ENCODE results near the gene NARF. TPM values are rescaled to one million over a fixed set of nuclear protein-coding genes. Genes with fewer than 3 reads are reported as not detected.

Gene NARF
- total RNA-seq, 1 experiment from 2014 or later, result 96.7 TPM

DNA sequence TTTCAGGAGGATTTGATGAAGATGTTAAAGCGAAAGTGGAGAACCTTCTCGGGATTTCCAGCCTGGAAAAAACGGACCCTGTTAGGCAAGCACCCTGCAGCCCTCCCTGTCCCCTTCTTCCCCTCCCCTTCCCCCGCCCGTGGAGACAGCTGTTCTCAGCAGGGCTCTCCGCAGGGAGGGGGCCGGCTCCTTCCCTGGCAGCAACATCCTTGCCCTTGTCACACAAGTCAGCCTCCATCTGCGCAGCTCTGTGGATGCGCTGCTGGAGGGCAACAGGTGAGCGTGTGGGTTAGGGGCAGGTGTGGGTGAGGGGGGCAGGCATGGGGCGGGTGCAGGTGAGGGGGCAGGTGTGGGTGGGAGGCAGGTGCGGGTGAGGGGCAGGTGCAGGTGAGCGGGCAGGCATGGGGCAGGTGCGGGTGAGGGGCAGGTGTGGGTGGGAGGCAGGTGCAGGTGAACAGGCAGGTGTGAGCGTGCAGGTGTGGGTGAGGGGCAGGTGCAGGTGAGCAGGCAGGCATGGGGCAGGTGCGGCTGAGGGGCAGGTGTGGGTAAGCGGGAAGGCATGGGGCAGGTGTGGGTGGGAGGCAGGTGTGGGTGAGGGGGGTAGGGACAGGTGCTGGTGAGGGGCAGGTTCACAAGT is 17.4 kb upstream of the NARF start:
- Mint-ChIP-seq H3K4me3 (no peak overlapping the region), H3K9me3 (no peaks in the 10 kb centered on the region), H3K4me1 (peaks cover 13% of the 10 kb centered on the region), H3K27ac (no peak overlapping the region), H3K36me3 (peaks cover 4% of the 10 kb centered on the region; the same call in 1 of the 2 replicates), H3K27me3 (ENCODE audit: low read depth) (no peaks in the 10 kb centered on the region)
- ATAC-seq, result peak; percentile 7; the same call in 1 of the 2 replicates
- ChIA-PET POLR2A (interaction anchor here (0.6 kb wide), 1 partner anchor 962 kb away, joined by 3 read pairs; no protein-coding TSS in a partner anchor), CTCF (interaction anchor here (0.7 to 1.3 kb wide), 2 partner anchors 16 to 40 kb away, joined by 3 to 5 read pairs; no protein-coding TSS in a partner anchor)
- TF ChIP-seq ESRRA (CRISPR knock-in tag; IDR thresholded peaks at IDR 0.05; ENCODE audit: borderline replicate concordance) (no peak), ZNF423 (CRISPR knock-in tag; IDR thresholded peaks at IDR 0.05) (peak; percentile 54; the same call in 1 of the 2 replicates)
- peak; percentile 47 for DNase-seq (ENCODE audit: low spot score)

DNA sequence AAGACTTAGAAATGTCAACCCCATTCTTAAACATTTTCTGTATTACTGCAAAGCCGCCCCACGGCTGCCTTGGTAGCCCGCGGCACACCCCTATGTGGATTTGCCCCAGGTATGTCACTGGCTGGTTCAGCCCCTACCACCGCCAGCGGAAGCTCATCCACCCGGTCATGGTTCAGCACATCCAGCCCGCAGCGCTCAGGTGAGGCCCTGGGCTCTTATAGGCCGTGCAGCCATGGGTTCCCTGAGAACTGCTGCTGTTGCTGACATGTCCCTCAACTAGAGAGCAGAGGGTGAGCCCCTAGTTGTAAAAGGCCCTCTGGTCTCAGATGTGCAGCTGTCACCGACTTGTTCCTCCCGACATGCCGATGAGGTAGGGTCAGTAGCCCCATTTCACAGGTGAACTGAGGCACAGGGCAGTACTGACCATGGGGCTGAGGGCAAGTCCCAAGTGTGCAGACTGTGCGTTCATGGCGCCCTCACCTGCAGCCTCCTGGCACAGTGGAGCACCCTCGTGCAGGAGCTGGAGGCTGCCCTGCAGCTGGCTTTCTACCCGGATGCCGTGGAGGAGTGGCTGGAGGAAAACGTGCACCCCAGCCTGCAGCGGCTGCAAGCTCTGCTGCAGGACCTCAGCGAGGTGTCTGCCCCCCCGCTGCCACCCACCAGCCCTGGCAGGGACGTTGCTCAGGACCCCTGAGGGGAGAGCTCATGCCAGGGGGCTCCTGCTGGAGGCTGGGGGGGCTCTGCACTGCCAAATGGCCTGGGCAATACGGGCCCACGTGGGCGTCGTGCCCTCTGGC is 16.7 kb upstream of the NARF start:
- TF ChIP-seq OVOL2 (CRISPR knock-in tag; IDR thresholded peaks at IDR 0.05; ENCODE audit: borderline replicate concordance) (no peak), JUN (CRISPR knock-in tag; IDR thresholded peaks at IDR 0.05) (0 out of 2 replicates have a peak, but pooled peaks have one; percentile 20)
- Mint-ChIP-seq H3K27ac (no peak overlapping the region), H3K4me1 (peaks cover 13% of the 10 kb centered on the region), H3K27me3 (ENCODE audit: low read depth) (no peaks in the 10 kb centered on the region), H3K9me3 (no peaks in the 10 kb centered on the region), H3K36me3 (peaks cover 4% of the 10 kb centered on the region; the same call in 1 of the 2 replicates), H3K4me3 (no peak overlapping the region)
- ChIA-PET POLR2A (no interaction called here), CTCF (interaction anchor here (1.3 kb wide), 1 partner anchor 17 kb away, joined by 5 read pairs; no protein-coding TSS in a partner anchor)
- ATAC-seq (peak; percentile 17; the same call in 1 of the 2 replicates), DNase-seq (ENCODE audit: low spot score) (no peak)

DNA sequence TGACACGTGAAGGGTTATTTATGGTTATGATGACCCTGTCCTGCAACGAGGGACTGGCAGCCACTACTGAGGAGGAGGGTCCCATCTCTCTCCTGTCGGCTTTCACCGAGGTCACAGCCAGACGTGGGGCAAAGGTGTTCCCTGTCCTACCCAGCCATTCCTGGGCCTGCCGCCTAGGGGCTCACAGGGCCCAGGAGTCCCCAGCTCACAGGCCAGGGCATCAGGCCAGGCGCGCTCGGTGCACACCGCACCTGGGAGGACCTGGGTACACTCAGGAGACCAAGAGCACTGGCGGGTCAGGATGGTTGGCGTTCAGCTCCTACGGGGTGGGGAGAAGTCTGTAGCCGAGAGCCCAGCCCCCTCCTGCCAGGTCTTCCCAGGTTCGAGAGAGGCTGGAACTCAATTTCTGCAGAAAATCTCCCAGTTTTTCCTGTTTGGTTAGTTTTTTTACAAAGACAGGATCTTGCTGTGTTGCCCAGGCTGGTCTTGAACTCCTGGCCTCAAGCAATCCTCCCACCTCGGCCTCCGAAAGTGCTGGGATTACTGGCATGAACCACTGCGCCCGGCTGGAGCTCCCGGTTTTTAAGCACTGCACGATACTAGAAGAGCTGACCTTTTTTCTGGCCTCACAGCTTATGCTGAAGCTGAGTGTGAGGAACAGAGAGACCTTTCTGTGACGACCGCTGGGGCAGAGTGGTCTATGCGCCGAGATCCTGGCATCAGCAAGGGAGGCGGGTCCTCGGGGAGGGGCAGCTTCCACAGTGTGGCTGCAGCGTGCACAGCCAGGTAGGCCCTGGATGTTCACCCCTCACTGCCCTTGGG is 15.7 kb upstream of the NARF start:
- POLR2A ChIA-PET, result no interaction called here
- no peaks in the 10 kb centered on the region for H3K27me3 Mint-ChIP-seq (ENCODE audit: low read depth)
- no peak for DNase-seq (ENCODE audit: low spot score)
- peaks cover 13% of the 10 kb centered on the region for H3K4me1 Mint-ChIP-seq
- H3K9me3 Mint-ChIP-seq, result no peaks in the 10 kb centered on the region
- peaks cover 7% of the 10 kb centered on the region for H3K36me3 Mint-ChIP-seq
- no peak overlapping the region for H3K27ac Mint-ChIP-seq
- CTCF ChIA-PET, result interaction anchor here (1.3 kb wide), 1 partner anchor 18 kb away, joined by 5 read pairs; no protein-coding TSS in a partner anchor
- TF ChIP-seq ZNF232 (CRISPR knock-in tag; IDR thresholded peaks at IDR 0.05) (no peak), ZNF121 (CRISPR knock-in tag; IDR thresholded peaks at IDR 0.05) (peak; percentile 6; the same call in 1 of the 2 replicates)
- no peak overlapping the region for H3K4me3 Mint-ChIP-seq
- no peak for ATAC-seq

DNA sequence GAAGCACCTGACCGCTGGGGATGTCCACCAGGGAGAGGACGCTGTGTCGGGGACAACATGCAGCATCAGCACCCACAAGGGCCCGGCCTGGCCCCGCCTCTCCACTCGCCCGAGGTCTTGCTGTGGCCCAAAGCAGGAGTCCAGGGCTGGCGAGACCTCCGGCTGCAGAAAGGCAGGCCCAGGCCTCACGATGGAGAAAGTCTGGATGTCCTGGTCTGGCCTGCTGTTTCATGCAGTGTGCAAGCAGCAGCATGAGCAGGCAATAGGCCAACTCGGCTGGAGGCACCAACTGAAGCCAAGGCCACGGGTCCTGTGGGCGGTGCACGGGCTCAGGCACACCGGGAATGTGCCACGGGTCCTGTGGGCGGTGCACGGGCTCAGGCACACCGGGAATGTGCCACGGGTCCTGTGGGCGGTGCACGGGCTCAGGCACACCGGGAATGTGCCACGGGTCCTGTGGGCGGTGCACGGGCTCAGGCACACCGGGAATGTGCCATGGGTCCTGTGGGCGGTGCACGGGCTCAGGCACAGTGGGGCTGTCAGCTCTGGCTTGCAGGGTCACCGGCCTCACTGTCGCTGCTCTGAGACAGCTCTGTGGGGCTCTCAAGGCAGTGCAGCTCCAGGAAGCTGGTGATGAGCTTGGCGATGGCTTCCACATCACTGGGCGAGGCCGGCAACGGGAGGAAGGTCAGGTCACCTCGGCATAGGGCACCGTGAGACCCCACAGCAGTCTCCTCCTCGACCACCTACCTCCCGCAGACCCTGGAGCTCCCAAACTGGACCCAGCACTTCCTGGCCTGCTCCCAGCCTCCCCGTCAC is 14.9 kb upstream of the NARF start:
- peaks cover 7% of the 10 kb centered on the region for H3K36me3 Mint-ChIP-seq
- no peak overlapping the region for H3K27ac Mint-ChIP-seq
- CTCF ChIA-PET, result no interaction called here
- TF ChIP-seq NR1H2 (CRISPR knock-in tag; IDR thresholded peaks at IDR 0.05), result no peak
- TF ChIP-seq NFE2L1 (CRISPR knock-in tag; IDR thresholded peaks at IDR 0.05), result no peak
- TF ChIP-seq ZNF671 (CRISPR knock-in tag; IDR thresholded peaks at IDR 0.05), result no peak
- no peak for TF ChIP-seq SOX15 (CRISPR knock-in tag; IDR thresholded peaks at IDR 0.05)
- no peak for TF ChIP-seq TP53 (CRISPR knock-in tag; IDR thresholded peaks at IDR 0.05)
- TF ChIP-seq EMX1 (CRISPR knock-in tag; IDR thresholded peaks at IDR 0.05), result no peak
- TF ChIP-seq, protein P1, sequence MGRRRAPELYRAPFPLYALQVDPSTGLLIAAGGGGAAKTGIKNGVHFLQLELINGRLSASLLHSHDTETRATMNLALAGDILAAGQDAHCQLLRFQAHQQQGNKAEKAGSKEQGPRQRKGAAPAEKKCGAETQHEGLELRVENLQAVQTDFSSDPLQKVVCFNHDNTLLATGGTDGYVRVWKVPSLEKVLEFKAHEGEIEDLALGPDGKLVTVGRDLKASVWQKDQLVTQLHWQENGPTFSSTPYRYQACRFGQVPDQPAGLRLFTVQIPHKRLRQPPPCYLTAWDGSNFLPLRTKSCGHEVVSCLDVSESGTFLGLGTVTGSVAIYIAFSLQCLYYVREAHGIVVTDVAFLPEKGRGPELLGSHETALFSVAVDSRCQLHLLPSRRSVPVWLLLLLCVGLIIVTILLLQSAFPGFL (CRISPR knock-in tag; IDR thresholded peaks at IDR 0.05; ENCODE audit: borderline replicate concordance), result no peak
- TF ChIP-seq, protein P2, sequence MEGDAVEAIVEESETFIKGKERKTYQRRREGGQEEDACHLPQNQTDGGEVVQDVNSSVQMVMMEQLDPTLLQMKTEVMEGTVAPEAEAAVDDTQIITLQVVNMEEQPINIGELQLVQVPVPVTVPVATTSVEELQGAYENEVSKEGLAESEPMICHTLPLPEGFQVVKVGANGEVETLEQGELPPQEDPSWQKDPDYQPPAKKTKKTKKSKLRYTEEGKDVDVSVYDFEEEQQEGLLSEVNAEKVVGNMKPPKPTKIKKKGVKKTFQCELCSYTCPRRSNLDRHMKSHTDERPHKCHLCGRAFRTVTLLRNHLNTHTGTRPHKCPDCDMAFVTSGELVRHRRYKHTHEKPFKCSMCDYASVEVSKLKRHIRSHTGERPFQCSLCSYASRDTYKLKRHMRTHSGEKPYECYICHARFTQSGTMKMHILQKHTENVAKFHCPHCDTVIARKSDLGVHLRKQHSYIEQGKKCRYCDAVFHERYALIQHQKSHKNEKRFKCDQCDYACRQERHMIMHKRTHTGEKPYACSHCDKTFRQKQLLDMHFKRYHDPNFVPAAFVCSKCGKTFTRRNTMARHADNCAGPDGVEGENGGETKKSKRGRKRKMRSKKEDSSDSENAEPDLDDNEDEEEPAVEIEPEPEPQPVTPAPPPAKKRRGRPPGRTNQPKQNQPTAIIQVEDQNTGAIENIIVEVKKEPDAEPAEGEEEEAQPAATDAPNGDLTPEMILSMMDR (IDR thresholded peaks at IDR 0.05), result no peak
- TF ChIP-seq OVOL2 (CRISPR knock-in tag; IDR thresholded peaks at IDR 0.05; ENCODE audit: borderline replicate concordance), result no peak
- TF ChIP-seq, protein P3, sequence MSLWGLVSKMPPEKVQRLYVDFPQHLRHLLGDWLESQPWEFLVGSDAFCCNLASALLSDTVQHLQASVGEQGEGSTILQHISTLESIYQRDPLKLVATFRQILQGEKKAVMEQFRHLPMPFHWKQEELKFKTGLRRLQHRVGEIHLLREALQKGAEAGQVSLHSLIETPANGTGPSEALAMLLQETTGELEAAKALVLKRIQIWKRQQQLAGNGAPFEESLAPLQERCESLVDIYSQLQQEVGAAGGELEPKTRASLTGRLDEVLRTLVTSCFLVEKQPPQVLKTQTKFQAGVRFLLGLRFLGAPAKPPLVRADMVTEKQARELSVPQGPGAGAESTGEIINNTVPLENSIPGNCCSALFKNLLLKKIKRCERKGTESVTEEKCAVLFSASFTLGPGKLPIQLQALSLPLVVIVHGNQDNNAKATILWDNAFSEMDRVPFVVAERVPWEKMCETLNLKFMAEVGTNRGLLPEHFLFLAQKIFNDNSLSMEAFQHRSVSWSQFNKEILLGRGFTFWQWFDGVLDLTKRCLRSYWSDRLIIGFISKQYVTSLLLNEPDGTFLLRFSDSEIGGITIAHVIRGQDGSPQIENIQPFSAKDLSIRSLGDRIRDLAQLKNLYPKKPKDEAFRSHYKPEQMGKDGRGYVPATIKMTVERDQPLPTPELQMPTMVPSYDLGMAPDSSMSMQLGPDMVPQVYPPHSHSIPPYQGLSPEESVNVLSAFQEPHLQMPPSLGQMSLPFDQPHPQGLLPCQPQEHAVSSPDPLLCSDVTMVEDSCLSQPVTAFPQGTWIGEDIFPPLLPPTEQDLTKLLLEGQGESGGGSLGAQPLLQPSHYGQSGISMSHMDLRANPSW (CRISPR knock-in tag; conservative IDR thresholded peaks at IDR 0.05; ENCODE audit: low read depth), result no peak
- no peak overlapping the region for H3K4me3 Mint-ChIP-seq
- DNase-seq (ENCODE audit: low spot score) (no peak), ATAC-seq (no peak)
- H3K4me1 Mint-ChIP-seq, result peaks cover 13% of the 10 kb centered on the region
- POLR2A ChIA-PET, result no interaction called here
- no peaks in the 10 kb centered on the region for H3K27me3 Mint-ChIP-seq (ENCODE audit: low read depth)
- H3K9me3 Mint-ChIP-seq, result no peaks in the 10 kb centered on the region

All from WTC11 (cell line).